Measurements from ENCODE around the gene GAB2. TPM values are rescaled to one million over a fixed set of nuclear protein-coding genes. Genes with fewer than 3 reads are reported as not detected.

The GAB2 gene
- total and polyA plus RNA-seq, 10 of the 15 experiments (the other 5 are each of a cell fraction or from before 2014, with no cell fraction given) = 0.69 to 12.6 (median 3.8) TPM

DNA sequence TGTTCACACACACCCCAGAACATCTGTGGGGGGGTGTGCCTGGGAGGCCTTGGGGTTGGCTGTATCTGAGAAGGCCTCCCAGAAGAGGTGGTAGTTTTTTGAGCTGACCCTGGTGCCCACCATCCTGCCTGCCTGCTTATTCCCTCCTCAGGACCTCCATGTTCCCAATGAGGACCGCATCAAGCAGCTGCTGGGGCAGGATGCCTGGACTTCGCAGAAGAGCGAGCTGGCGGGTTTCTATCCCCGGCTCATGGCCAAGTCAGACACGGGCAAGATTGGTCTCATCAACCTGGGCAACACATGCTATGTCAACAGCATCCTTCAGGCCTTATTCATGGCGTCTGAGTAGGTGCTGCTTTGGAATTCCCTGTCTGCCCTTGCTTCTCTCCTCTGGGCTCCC, 211.9 kb downstream of the GAB2 start:
- WGBS (ENCODE audit: insufficient coverage, insufficient replicate concordance, low lambda C conversion rate, missing lambda C conversion rate) = 80% methylated on average over 6 of the region's 7 CpGs
- no peak overlapping the region for H3K9ac ChIP-seq (ENCODE audit: control insufficient read depth, insufficient read depth, low read length)

More for the DNA sequence above, 211.9 kb downstream of the GAB2 start:
- FAIRE-seq (no peak), ATAC-seq (no peak), DNase-seq (ENCODE audit: low read depth, low spot score) (no peak)
- H3K4me1 ChIP-seq (ENCODE audit: control insufficient read depth, insufficient read depth, low read length) = peaks cover 6% of the 10 kb centered on the region; the same call in 1 of the 2 replicates
- no TSS peak for BruUV-seq (replicated peaks)
- in situ Hi-C loops (cut with MboI) (no loop called here), intact Hi-C loops (cut with micrococcal nuclease; ENCODE audit: unreplicated experiment) (no loop called here)
- ChIA-PET SMC1A (ENCODE audit: uncharacterized antibody, unreplicated experiment) (no interaction called here), POLR2A (no interaction called here), CTCF (no interaction called here), RAD21 (ENCODE audit: unreplicated experiment) (interaction anchor here (1.0 kb wide), 1 partner anchor 359 kb away, joined by 3 read pairs; no protein-coding TSS in a partner anchor)
- H3K27ac ChIP-seq (ENCODE audit: control insufficient read depth, insufficient read depth) = no peak overlapping the region
- H3K4me2 ChIP-seq (ENCODE audit: control insufficient read depth, insufficient read depth) = no peak overlapping the region
- H3K4me3 ChIP-seq = no peak overlapping the region
- TF ChIP-seq FOXK2 (IDR thresholded peaks at IDR 0.05) (no peak), TCF12 (IDR thresholded peaks at IDR 0.05; ENCODE audit: low read depth, low read length) (no peak), RBBP5 (conservative IDR thresholded peaks at IDR 0.05) (no peak), EZH2 (IDR thresholded peaks at IDR 0.05; ENCODE audit: borderline replicate concordance, control insufficient read depth, low read depth, low read length) (no peak), MYB (IDR thresholded peaks at IDR 0.05; ENCODE audit: borderline replicate concordance, low read depth, low read length) (no peak), SP1 (IDR thresholded peaks at IDR 0.05; ENCODE audit: low read depth, low read length) (no peak), STAT1 (conservative IDR thresholded peaks at IDR 0.05) (no peak), SPI1 (IDR thresholded peaks at IDR 0.05; ENCODE audit: borderline replicate concordance, insufficient read depth, low read depth, low read length) (no peak)
- TF ChIP-seq, protein P1, sequence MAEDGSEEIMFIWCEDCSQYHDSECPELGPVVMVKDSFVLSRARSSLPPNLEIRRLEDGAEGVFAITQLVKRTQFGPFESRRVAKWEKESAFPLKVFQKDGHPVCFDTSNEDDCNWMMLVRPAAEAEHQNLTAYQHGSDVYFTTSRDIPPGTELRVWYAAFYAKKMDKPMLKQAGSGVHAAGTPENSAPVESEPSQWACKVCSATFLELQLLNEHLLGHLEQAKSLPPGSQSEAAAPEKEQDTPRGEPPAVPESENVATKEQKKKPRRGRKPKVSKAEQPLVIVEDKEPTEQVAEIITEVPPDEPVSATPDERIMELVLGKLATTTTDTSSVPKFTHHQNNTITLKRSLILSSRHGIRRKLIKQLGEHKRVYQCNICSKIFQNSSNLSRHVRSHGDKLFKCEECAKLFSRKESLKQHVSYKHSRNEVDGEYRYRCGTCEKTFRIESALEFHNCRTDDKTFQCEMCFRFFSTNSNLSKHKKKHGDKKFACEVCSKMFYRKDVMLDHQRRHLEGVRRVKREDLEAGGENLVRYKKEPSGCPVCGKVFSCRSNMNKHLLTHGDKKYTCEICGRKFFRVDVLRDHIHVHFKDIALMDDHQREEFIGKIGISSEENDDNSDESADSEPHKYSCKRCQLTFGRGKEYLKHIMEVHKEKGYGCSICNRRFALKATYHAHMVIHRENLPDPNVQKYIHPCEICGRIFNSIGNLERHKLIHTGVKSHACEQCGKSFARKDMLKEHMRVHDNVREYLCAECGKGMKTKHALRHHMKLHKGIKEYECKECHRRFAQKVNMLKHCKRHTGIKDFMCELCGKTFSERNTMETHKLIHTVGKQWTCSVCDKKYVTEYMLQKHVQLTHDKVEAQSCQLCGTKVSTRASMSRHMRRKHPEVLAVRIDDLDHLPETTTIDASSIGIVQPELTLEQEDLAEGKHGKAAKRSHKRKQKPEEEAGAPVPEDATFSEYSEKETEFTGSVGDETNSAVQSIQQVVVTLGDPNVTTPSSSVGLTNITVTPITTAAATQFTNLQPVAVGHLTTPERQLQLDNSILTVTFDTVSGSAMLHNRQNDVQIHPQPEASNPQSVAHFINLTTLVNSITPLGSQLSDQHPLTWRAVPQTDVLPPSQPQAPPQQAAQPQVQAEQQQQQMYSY (CRISPR knock-in tag; IDR thresholded peaks at IDR 0.05) = no peak
- TF ChIP-seq, protein P2, sequence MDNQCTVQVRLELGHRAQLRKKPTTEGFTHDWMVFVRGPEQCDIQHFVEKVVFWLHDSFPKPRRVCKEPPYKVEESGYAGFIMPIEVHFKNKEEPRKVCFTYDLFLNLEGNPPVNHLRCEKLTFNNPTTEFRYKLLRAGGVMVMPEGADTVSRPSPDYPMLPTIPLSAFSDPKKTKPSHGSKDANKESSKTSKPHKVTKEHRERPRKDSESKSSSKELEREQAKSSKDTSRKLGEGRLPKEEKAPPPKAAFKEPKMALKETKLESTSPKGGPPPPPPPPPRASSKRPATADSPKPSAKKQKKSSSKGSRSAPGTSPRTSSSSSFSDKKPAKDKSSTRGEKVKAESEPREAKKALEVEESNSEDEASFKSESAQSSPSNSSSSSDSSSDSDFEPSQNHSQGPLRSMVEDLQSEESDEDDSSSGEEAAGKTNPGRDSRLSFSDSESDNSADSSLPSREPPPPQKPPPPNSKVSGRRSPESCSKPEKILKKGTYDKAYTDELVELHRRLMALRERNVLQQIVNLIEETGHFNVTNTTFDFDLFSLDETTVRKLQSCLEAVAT (IDR thresholded peaks at IDR 0.05) = no peak
- TF ChIP-seq, protein P3, sequence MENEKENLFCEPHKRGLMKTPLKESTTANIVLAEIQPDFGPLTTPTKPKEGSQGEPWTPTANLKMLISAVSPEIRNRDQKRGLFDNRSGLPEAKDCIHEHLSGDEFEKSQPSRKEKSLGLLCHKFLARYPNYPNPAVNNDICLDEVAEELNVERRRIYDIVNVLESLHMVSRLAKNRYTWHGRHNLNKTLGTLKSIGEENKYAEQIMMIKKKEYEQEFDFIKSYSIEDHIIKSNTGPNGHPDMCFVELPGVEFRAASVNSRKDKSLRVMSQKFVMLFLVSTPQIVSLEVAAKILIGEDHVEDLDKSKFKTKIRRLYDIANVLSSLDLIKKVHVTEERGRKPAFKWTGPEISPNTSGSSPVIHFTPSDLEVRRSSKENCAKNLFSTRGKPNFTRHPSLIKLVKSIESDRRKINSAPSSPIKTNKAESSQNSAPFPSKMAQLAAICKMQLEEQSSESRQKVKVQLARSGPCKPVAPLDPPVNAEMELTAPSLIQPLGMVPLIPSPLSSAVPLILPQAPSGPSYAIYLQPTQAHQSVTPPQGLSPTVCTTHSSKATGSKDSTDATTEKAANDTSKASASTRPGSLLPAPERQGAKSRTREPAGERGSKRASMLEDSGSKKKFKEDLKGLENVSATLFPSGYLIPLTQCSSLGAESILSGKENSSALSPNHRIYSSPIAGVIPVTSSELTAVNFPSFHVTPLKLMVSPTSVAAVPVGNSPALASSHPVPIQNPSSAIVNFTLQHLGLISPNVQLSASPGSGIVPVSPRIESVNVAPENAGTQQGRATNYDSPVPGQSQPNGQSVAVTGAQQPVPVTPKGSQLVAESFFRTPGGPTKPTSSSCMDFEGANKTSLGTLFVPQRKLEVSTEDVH (IDR thresholded peaks at IDR 0.05; ENCODE audit: low read depth, partially characterized antibody) = no peak
- H3K79me2 ChIP-seq (ENCODE audit: control insufficient read depth, insufficient read depth, low read length) = no peaks in the 10 kb centered on the region
- no peaks in the 10 kb centered on the region for H3K27me3 ChIP-seq (replicated peaks in 1 of 2; ENCODE audit: control insufficient read depth in 2 of 2, insufficient read depth in 2 of 2, low read length in 1 of 2)
- H4K20me1 ChIP-seq (ENCODE audit: control insufficient read depth, insufficient read depth) = no peaks in the 10 kb centered on the region
- H3K36me3 ChIP-seq (ENCODE audit: control insufficient read depth in 2 of 2, insufficient read depth in 2 of 2, low read length in 1 of 2) = no peaks in the 10 kb centered on the region; a peak in 3 of 4 replicates
- H3K9me3 ChIP-seq (replicated peaks; ENCODE audit: control insufficient read depth, insufficient read depth, low read length) = no peaks in the 10 kb centered on the region
- no peak overlapping the region for H2AFZ ChIP-seq (ENCODE audit: control insufficient read depth, low read depth, low read length)
